HG02798 (cell line): ENCODE data around the gene ABLIM2.
"Not testable (repeated sequence)": the region's sequence is repeated elsewhere in the genome, so short reads cannot be mapped to it uniquely, and the experiment has no call there.

Experiments
- ATAC-seq: cut with Tn5 transposase; IDR thresholded peaks from one replicate; pipeline ENCODE4 v1.9.1; 2021; ENCODE audit warnings: mild to moderate bottlenecking; ENCODE audit not compliant: unreplicated experiment, poor library complexity

ABLIM2 gene

DNA sequence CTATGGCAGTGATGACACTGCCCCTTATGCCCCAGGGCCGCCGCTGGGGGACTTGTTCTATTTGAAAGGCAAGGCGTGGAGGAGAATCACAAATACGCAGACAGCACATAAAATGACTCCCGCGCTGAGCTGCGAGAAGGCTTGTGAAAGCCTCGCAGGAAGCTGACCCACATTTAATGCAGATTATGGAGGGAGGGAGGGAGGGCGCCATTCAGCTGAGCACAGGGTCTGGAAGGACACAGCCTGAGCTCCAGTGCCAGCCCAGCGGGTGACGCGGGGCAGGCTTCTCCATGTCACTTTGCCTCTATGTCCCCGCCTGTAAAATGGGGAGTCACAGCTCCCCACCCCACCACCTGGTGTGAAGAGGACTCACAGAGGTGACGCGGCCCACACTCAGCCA lies 14.3 kb downstream of the ABLIM2 start:
- ATAC-seq = no peak

DNA sequence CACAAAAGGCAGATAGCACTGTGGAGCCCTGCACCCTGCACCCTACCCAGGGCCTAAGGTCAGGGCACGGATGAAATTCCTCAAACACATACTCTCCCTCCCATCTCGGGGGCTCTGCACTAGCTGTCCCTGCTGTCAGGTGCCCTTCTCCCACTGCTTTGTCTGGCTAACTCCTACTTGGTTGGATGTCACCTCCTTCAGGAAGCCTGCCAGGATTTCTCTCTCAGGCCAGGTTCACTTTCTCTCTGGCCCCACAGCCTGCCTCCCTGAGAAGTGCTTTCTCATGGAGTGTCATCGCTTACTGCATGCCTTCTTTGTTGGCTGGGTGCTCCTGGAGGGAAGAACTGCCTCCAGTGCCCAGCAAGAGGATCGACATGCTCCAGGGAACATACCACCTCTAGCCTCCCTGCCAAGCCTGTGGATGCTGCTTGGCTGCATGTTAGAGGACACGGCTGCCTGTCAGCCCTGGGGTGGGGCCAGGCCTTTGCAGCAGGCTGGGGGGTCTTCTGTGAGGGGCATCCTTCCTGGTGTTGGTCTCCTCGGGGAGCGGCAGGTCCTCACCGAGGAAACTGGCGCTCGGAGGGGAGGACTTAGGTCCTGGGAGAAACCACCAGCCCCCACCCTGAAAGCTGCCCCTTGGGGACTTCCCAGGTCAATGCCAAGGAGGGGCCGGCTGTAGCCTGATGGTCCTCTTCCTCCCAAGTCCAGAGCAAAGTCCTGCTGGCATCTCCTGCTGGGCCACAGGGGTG lies 15.0 kb downstream of the ABLIM2 start:
- ATAC-seq = no peak

DNA sequence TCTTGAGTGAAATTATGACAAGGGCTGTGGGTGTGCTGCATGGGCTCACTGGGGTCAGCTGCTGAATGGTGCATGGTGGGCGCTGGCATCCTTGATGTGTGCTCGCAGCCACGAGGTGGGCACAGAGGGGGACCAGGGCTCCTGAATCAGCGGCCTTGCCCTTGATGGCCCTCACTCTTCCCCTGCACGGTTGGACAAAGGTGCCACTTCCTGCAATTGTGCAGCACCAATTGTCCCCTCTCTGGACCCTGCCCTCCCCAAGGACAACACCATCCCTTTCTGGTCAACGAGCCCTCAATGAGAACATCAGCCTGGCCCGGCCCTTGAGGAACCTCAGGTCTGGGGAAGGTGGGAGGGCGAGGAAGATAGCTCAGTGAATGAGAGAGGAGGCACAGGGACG lies 16.1 kb downstream of the ABLIM2 start:
- no peak for ATAC-seq

DNA sequence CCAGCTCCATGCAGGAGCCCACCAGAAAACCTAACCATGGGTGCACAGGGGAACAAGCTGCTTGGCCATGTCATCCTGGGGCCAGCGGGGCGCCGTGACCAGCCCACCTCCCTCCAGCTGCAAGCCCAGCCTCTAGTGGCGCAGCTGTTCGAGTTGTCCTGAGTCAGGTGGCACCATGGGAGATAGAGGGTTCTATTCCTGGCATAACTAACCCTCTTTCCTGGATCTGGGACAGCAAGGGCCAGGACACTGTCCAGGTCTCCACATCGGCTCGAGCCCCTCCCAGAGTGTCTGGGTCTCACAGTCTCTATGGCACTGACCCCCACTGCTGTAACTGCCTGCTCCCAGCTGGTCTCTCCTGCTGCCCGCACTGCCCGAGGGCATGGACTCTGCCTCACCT lies 16.7 kb downstream of the ABLIM2 start:
- no peak for ATAC-seq

DNA sequence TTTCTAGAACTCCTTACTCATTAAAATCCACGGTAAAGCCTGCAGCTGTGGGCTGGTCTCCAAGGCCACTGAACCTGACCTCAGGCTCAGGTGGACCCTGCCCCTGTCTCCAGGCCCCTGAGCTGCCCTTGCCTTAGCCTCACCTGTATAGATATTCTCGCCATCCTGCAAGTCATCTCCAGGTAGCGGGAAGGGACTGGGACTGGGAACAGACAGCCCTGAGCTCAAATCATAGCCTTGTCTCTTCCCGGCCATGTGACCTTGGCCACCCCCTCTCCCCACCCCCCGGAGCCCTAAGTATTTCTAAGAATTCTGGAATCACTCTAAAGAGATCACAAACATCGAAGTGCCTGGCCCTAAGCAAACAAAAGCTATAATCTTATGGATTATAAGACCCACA lies 17.7 kb downstream of the ABLIM2 start:
- no peak for ATAC-seq

DNA sequence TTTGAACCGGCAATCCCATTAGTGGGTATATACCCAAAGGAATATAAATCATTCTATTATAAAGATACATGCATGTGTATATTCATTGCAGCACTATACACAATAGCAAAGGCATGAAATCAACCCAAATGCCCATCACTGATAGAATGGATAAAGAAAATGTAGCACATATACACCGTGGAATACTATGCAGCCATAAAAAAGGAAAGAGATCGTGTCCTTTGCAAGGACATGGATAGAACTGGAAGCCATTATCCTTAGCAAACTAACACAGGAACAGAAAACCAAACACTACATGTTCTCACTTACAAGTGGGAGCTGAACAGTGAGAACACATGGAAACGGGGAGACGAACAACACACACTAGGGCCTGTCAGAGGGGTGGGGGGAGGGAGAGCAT lies 18.9 kb downstream of the ABLIM2 start:
- ATAC-seq = not testable (repeated sequence)

DNA sequence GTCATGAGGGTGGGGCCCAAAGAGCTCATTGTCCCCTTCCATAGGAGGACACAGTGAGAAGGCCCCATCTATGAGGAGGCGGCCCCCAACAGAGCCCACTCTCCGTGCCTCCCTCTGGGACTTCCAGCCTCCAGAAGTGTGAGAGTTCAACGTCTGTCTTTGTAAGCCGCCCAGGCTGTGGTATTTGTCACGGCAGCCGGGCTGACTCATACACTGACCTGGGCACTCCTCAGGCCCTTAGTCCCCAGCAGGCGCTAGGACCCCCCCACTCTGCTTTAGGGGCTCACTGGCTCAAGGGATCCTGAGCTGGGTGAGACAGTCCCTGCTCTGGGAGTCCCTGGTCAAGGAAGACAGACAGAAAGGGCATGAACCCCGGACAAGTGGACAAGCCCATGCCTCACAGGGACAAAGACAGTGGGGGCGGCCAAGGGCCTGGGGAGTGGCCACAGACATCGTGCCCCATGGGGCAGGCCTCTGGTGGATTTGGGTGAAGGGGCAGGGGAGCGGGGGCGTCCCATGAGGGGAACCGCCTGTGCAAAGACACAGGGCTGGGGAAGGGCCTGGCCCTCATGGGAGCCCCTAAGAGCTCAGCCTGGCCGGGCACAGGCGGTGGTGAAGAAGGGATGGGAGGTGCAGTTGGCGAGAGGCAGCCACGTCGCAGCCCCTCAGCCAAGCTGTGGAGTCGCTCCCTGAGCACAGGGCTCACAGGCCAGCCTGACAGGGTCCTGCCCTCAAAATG lies 21.5 kb downstream of the ABLIM2 start:
- ATAC-seq = no peak

DNA sequence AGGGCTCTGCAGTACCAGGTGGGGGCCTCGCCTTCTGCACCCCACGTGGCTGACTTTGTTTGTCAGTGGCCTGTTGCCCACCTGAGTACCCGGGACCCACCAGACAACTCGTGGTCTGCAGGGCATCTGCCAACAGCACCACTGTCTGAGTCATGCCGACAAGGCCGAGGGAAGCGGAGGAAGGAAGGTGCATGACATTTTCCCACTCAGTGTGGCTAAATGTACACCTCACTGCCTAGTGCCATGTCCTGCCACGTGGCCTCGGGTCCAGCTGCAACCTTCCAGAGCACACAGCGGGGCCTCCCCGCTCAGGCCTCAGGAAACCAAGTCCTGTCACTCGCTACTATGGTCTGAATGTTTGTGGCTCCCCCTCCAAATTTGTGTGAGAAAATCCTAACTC lies 22.1 kb downstream of the ABLIM2 start:
- ATAC-seq = no peak

DNA sequence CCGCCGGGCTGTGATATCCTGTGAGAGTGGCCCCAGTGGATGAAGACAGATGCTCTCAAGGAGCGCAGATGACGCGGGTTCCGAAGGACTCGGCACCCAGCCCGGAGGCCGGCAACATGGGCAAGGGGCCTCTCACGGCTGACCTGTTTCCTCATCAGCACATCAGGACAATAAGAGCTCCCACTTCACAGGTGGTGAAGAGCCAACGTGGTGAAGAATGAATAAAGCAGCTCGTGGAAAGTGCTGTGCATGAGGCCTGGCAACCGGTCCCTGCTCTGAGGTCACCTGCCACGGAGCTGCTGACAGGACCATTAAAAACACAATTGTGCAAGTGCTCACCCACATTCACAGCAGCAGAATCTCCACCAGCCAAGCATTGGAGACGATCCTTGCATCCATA lies 22.9 kb downstream of the ABLIM2 start:
- ATAC-seq = no peak

DNA sequence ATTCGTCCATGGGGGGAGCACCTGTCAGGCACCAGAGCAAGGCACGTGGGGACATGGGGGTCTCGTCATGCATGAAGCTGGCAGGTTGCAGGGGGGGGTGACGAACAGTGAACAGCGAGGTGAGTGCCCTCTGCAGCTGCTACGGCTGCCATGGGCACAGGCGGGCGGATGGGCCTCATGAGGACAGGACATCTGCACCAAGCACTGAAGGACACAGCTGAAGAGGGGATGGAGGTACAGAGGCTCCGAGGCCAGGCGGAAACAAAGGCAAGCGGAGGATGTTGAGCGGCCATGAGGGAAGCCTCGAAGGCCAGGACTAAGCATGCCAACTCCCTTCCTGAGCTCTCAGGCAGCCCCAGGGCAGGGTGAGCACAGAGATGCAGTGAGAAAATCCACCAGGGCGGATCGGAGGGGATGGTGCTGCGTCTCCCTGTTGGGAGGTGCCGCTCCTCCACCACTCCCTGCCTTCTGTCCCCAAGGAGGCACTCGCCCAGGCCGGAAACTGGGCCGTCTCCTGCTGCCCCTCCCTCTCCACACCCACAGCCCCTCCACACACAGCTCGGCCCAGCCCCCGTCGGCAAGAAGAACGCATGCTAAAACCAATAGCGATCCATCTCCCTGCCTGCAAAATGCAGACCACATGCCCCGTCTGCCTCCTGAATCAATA lies 24.6 kb downstream of the ABLIM2 start:
- no peak for ATAC-seq

DNA sequence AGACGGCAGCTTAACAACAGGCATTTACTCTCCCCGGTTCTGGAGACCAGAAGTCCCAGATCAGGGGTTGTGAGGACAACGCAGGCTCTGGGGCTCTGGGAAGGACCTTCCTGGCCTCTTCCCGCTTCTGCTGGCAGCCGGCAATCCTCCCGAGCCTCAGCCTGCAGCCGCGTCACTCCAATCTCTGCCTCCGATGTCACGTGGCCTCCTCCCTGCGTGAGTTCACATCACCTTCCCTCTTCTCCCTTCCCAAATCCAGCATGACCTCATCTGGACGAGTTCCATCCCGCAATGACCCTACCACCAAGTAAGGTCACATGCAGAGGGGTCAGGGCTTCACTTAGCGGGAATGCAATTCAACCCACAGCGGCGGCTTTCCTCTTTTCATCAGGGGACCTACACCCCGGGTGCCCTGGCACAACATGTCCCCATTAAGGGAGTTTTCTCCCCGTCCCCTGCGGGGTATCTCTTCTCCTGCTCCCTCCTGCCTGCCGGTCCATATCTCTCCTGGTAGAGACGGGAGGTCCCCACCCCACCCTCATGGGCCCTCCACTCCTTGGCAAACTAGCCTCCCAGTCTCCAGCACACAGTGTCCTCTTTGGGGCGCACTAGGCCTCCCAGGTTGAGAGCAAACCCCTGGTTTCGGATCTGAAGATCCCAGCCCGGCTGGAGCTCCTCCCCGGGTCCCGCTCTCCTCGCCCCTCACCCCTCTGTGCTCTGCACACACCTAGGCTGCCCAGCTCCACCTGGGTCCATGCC lies 25.5 kb downstream of the ABLIM2 start:
- ATAC-seq = no peak

DNA sequence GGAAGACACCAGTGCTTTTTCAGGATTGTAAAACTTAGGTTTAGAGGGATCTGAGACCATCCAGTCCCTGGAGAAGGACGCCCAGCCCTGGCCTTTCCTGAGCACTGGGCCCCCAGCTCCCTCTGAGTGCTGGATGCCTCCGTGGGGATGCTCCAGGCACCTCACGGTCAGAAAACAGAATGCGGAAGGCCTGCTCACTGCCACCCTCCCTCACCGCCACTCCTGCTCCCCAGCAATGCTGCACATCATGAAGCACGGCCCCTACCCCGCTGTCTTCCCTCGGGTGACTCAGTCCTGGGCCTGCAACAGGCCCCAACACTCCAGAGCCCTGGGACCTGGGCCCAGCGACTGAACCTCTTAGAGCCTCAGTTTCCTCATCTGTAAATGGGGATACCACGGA lies 26.2 kb downstream of the ABLIM2 start:
- no peak for ATAC-seq

DNA sequence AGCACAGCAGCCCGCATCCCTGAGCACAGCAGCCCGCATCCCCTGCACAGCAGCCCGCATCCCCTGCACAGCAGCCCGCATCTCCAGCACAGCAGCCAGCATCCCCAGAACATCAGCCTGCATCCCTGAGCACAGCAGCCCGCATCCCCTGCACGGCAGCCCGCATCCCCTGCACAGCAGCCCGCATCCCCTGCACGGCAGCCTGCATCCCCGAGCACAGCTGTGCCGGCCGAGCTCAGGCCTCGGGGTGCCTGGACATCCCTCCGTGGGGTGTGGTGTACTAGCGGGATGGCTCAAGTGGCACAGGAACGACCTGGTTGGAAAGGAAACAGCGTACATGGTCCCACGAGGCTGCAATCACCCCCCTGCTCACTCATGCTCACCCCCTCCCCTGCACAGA lies 26.8 kb downstream of the ABLIM2 start:
- ATAC-seq = no peak

DNA sequence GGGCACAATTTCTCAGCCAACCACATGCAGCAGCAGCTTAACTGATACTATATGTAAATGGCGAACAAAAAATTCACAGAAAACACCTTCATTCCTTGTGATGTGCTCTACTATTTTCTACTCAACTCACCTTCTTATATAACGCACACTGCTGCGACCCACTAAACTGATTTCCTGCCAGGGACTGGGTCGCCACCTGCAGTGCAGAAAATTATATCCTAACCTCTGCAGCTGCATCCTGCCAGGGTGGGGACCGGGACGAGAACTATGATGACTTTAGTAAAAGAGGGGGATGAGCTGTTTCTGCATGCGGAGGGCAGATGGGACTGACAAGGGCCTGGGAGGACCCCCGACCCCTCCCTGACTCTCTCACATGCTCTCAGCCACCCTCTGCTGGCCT lies 27.4 kb downstream of the ABLIM2 start:
- ATAC-seq = no peak

DNA sequence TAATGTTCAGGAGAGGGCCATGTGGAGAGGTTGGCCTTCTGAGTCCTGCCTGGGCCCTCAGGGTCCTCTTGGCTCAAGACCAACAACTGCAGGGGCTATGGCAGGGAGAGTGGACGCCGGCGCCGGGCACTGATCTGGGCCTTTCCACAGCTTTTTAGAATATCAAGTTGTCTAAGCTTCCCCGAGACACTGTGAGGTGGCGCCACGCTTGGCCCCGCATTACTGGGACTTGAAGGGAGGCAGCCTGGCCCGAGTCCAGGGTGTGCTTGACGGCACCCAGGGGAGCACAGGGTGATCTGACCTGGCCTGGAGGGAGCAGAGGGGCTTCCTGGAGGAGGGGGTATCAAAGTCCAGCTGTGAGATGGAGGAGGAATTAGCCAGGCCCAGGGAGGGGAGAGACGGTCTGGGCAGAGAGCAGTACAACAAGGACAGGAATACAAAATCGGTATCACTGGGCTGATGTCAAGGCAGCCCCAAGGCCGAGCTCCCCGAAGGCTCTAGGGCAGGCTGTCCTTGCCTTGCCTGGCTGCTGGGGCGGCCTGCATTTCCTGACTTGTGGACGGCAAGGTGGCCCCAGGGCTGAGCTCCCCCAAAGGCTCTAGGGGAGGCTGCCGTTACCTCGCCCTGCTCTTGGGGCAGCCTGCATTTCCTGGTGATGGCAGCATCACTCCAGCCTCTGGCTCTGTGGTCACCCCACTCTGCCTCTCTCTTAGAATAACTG lies 28.1 kb downstream of the ABLIM2 start:
- no peak for ATAC-seq

DNA sequence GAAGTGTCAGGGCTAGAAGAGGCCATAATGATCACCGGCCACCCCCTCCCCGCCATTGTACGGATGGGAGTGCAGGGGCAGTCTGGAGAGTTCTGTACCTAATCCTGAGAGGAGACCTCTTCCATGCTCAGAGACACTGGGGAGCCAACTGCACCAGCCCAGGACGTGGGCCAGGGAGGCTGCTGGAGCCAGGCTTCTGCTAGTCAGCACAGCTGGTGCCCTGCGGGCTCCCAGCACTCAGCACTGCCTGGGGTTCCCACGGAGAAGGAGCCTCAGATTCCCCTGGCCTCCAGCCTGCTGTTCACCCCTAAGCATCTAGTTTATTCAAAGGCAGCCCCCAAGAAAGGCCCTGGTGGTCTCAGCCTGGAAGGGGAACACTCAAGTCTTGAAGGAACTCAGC lies 28.8 kb downstream of the ABLIM2 start:
- ATAC-seq = no peak

DNA sequence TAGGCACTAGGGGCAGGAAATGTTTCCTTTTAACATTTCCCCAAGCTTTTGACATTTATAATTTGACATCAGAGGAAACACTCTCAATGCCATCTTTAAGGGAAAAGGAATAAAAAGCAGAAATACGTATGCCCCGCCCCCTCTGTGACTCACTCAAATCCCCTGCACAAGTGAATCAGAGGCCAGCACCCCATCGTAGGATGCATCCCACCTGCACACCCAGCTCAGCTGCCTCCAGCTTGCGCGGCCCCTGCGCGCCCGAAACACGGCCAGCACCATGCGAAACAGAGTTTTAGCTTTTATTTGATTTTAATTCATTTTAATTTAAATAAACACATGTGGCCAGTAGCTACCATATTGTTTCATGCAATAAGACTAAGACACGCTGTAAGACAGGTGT lies 29.5 kb downstream of the ABLIM2 start:
- ATAC-seq = no peak

DNA sequence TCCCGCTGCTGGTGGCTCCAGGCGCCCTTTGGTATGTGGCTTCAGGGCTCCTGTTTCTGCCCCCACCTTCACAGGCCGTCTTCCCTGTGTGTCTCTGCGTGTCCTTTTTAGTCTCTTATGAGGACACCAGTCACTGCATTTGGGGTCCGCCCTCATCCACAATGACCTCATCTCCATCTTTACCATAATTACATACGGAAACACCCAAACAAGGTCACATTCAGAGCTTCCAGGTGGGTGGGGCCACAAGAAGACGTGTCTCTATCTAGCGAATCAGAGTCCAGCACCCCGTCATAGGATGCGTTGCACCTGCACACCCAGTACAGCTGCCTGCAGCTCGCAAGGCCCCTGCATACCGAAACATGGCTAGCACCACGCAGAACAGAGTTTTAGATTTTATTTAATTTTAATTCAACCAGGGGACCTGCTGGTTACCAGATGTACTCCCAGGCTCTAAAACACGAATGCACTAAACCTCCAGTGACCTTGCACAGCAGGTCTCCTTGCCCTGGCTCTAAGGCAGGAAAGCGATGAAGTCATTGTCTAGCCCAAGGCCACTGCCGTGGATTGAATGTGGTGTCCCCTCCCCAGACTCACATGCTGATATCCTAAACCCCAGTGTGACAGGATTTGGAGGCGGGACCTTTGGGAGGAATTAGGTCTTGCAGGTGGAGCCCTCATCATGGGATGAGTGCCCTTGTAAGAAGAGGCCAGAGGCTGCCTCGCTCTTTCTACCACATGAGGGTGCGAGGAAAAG lies 30.3 kb downstream of the ABLIM2 start:
- ATAC-seq = no peak

DNA sequence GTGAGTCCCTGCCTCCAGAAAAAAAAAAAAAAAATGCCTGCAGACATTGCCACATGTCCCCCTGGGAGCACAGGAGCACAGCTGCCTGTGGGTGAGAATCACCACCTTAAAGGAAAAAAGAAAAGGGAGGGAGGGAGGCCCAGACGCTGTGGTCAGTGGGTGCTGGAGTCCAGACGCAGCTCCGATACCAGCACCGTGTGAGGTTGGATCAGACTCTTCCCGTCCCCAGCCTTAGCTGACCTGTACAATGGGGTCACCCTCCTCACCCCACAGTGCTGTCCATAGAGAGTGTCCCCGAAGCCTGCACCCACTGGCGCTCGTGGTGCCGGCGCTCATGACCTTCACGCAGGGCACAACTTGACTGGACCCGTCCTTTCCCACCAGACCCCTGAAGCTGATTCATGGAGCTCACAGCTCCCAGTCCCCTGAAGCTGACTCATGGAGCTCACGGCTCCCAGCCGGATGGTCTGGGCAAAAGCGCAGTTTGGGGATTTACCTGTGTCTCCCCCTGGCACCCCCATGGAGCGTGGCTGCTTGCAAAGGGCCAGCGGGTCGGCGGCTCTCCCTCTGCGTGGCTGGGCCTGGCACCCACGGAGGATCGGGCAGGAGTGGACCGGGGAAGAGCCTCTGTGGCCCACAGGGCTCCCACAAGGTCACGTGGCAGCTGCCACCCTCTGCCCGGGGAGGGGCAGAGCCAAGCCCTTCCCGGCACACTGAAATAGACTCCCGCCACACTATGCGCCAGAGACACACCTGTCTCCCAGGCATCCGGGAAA lies 31.4 kb downstream of the ABLIM2 start:
- no peak for ATAC-seq
